GM21423 (cell line): ENCODE results near the gene ADIPOR1.

Source experiments
- ATAC-seq: cut with Tn5 transposase; IDR thresholded peaks from one replicate; pipeline ENCODE4 v1.9.1; 2021; ENCODE audit warnings: mild to moderate bottlenecking, moderate library complexity; ENCODE audit not compliant: unreplicated experiment

ADIPOR1 gene

GRCh38 chr1:202974856-202975255, 16.7 kb upstream of the ADIPOR1 start:
- ATAC-seq: no peak

- ATAC-seq: no peak
Observed at GRCh38 chr1:202972046-202972445, 13.9 kb upstream of the ADIPOR1 start.

- ATAC-seq: peak; percentile 43
Observed at GRCh38 chr1:202968895-202969295, 10.8 kb upstream of the ADIPOR1 start.

- ATAC-seq: no peak
Observed at GRCh38 chr1:202968351-202968750, 10.2 kb upstream of the ADIPOR1 start.

GRCh38 chr1:202967684-202968281, 9.7 kb upstream of the ADIPOR1 start:
- ATAC-seq: peak; percentile 24

- ATAC-seq: no peak
Observed at GRCh38 chr1:202966006-202966898, 8.1 kb upstream of the ADIPOR1 start.

GRCh38 chr1:202965422-202965821, 7.3 kb upstream of the ADIPOR1 start:
- ATAC-seq: no peak

GRCh38 chr1:202964791-202965410, 6.8 kb upstream of the ADIPOR1 start:
- ATAC-seq: no peak

GRCh38 chr1:202961220-202961880, 3.2 kb upstream of the ADIPOR1 start:
- no peak for ATAC-seq

- no peak for ATAC-seq
Observed at GRCh38 chr1:202959276-202959620, 1.1 kb upstream of the ADIPOR1 start.

- ATAC-seq: no peak
Observed at GRCh38 chr1:202958544-202959275, 598 bp upstream of the ADIPOR1 start.

GRCh38 chr1:202956969-202957368, 1.1 kb downstream of the ADIPOR1 start:
- no peak for ATAC-seq

- no peak for ATAC-seq
Observed at GRCh38 chr1:202954057-202954745, 3.9 kb downstream of the ADIPOR1 start.

- no peak for ATAC-seq
Observed at GRCh38 chr1:202953392-202953791, 4.7 kb downstream of the ADIPOR1 start.

GRCh38 chr1:202952818-202953217, 5.3 kb downstream of the ADIPOR1 start:
- no peak for ATAC-seq

- ATAC-seq: no peak
Observed at GRCh38 chr1:202952099-202952498, 6.0 kb downstream of the ADIPOR1 start.

- ATAC-seq: no peak
Observed at GRCh38 chr1:202951437-202951836, 6.7 kb downstream of the ADIPOR1 start.

GRCh38 chr1:202945483-202945882, 12.6 kb downstream of the ADIPOR1 start:
- ATAC-seq: no peak

- ATAC-seq: no peak
Observed at GRCh38 chr1:202944438-202944921, 13.6 kb downstream of the ADIPOR1 start.

- no peak for ATAC-seq
Observed at GRCh38 chr1:202942426-202942825, 15.7 kb downstream of the ADIPOR1 start.
